ENCODE measurements around the gene SYNPO.

Gene SYNPO

DNA sequence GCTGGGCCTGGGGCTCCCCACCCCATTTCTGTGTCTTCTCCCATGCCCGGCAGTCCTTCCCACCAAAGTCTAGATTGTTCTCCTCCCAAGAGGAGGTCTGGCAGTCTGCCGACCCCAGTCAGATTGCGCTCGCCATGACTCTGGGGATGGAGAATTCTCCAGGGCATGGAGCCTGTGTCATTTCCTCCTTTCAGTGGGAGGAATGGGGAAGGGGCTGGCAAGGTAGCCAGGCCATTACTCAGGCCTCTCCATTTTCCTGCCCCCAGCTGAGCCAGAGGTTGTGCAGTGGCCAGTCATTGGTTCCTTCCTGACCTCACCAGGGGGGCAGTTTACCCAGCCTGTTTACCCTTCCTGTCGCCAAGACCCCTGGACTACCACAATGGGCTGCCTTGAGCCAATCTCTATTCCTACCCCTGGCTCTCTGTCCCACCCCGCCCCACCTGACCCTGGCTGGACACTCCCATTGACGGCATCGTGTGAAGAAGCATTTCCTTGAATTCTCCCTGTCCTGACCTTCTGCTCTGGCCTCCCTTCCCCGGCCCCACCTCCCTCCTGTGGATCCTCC is 628 bp downstream of the SYNPO start:
- TF ChIP-seq, protein P1, sequence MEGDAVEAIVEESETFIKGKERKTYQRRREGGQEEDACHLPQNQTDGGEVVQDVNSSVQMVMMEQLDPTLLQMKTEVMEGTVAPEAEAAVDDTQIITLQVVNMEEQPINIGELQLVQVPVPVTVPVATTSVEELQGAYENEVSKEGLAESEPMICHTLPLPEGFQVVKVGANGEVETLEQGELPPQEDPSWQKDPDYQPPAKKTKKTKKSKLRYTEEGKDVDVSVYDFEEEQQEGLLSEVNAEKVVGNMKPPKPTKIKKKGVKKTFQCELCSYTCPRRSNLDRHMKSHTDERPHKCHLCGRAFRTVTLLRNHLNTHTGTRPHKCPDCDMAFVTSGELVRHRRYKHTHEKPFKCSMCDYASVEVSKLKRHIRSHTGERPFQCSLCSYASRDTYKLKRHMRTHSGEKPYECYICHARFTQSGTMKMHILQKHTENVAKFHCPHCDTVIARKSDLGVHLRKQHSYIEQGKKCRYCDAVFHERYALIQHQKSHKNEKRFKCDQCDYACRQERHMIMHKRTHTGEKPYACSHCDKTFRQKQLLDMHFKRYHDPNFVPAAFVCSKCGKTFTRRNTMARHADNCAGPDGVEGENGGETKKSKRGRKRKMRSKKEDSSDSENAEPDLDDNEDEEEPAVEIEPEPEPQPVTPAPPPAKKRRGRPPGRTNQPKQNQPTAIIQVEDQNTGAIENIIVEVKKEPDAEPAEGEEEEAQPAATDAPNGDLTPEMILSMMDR (IDR thresholded peaks at IDR 0.05; ENCODE audit: low read depth, low read length, missing control alignments), result no peak
- H3K4me3 ChIP-seq (replicated peaks; ENCODE audit: low read depth, low read length), result peak overlapping the region; percentile 40
- no peak for DNase-seq (ENCODE audit: extremely low read depth, low read depth)

DNA sequence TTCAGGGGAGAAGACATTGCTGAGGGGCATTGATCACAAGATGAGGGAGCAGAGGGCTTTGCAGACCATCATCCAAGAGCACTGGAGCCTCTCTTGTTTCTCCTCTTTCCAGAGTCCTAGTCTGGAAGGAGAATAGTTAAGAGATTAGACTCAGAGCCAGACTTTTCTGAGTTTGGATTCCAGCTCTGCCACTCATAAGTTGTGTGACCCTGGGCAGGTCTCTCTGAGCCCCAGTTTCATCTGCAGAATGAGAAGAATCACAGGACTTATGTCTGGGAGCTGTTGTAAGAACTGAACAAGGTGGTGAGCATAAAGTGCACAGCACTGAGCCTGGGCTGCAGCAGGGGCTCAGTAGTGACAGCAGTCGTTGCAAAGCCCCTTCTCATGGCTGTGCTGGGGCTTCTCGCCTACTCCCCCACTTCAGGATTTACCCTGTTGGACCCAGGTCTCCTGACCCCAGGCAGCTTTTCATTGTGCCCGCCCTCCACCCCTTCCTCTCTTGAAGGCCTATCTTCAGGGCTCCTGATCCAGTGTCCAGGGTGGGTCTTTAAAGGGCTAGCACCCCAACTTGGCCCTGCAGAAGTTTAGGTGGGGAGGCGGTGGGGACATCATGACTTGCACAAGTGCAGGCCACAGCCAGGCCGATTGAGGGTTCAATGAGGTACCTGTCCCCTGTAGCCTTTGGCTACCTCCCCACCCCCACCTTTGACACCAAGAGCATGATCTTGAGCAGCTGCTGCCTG is 1.5 kb downstream of the SYNPO start:
- TF ChIP-seq, protein P1 (IDR thresholded peaks at IDR 0.05; ENCODE audit: low read depth, low read length, missing control alignments), result no peak

DNA sequence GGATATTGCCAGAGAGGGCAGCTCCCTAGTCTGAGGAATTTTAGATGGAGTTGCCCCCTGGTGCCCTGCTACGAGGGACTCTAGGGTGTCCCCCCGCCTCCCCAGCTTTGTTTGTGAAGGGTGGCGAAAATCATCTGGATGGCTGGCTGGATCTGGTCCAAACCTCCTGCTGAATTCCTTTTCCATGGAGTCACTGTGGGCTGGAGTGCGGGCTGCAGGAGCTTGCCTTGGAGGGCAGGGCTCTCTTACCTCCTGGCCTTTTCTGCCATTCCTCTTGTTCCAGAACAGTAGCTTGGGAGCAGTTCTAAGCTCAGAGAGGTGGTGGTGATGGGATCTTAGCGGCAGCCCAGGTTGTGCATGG is 2.1 kb downstream of the SYNPO start:
- TF ChIP-seq, protein P1 (IDR thresholded peaks at IDR 0.05; ENCODE audit: low read depth, low read length, missing control alignments), result no peak
- H3K4me3 ChIP-seq (replicated peaks; ENCODE audit: low read depth, low read length), result peak overlapping the region; percentile 4; the same call in 1 of the 2 replicates
- no peak for DNase-seq (ENCODE audit: extremely low read depth, low read depth)

More for the DNA sequence above, 1.5 kb downstream of the SYNPO start:
- H3K4me3 ChIP-seq (replicated peaks; ENCODE audit: low read depth, low read length), result peak overlapping the region; percentile 40
- DNase-seq (ENCODE audit: extremely low read depth, low read depth), result no peak

DNA sequence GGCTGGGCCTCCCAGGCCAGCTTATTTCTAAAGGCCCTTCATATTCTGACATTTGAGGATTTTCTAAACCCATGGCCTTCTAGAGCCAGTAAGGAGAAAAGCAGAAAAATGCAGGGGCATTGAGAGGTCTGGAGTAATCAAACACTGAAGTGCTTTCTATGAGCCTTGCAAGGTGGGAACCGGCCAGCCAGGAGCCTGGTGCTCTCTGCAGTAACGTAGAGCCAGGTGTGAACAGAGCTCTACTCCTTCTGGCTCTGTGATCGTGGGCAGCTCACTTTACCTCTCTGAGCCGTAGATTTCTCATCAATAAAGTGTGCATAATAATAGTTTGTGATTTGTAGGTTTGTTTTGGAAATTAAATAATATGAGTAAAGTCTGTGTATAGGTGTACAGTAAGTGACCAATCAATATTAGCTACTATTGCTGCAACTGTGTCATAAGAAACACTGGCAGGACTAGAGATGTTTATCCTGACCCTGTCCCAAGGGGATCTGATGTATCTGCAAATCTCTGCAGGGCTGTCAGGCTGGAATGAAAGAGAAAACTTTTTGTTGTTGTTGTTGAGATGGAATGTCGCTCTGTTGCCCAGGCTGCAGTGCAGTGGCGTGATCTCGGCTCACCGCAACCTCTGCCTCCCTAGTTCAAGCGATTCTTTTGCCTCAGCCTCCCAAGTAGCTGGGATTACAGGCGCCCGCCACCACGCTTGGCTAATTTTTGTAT is 2.7 kb downstream of the SYNPO start:
- H3K4me3 ChIP-seq (replicated peaks; ENCODE audit: low read depth, low read length), result peak overlapping the region; percentile 4; the same call in 1 of the 2 replicates
- DNase-seq (ENCODE audit: extremely low read depth, low read depth), result no peak
- TF ChIP-seq, protein P1 (IDR thresholded peaks at IDR 0.05; ENCODE audit: low read depth, low read length, missing control alignments), result no peak

DNA sequence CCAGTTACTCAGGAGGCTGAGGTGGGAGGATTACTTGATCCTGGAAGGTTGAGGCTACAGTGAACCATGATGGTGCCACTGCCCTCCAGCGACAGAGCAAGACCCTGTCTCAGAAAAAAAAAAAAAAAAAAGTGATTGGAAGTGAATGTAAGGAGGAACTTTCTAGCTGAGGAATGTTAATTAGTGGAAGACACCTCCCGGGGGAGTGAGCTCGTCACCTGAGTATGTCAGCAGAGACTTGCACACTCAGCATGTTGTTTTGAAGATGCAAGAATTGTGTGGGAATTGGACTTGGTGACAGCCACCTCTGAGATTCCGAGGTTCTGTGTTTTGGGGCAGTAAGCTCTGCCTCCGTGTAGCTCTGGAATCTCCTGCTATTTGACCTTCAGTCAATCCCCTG is 3.6 kb downstream of the SYNPO start:
- TF ChIP-seq, protein P1 (IDR thresholded peaks at IDR 0.05; ENCODE audit: low read depth, low read length, missing control alignments), result no peak
- no peak for DNase-seq (ENCODE audit: extremely low read depth, low read depth)
- H3K4me3 ChIP-seq (replicated peaks; ENCODE audit: low read depth, low read length), result no peak overlapping the region

DNA sequence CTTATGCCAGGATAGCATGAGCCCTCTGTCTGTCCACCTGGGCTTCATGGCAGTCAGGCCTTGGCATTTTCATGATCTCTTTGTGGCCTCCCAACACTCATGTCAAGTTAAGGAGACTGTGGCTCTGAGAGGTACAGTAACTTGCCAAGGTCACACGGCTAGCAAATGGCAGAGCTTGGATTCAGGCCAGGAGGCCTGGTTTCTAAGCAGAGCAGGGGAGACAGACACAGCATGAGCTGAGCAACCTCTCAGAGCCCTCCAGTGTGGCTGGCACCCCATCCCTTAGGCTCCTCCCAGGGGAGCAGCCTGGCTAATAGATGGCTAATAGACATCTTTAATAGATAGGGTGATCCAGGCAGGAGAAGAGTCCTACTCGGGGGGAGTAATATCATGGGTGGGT is 4.1 kb downstream of the SYNPO start:
- TF ChIP-seq, protein P1 (IDR thresholded peaks at IDR 0.05; ENCODE audit: low read depth, low read length, missing control alignments), result no peak
- no peak for DNase-seq (ENCODE audit: extremely low read depth, low read depth)
- H3K4me3 ChIP-seq (replicated peaks; ENCODE audit: low read depth, low read length), result no peak overlapping the region
